NCI-H146 (cell line): ENCODE data around the gene SHC2.
"Not testable (repeated sequence)": the region's sequence is repeated elsewhere in the genome, so short reads cannot be mapped to it uniquely, and the experiment has no call there.

Source experiments
- DNase-seq: peaks from one replicate; lab custom pipeline; 2025; lab: John Stamatoyannopoulos, UW

Gene SHC2

GRCh38 chr19:423691-424466 lies 37.0 kb downstream of the SHC2 start:
- DNase-seq: no peak

GRCh38 chr19:422917-423226 lies 38.0 kb downstream of the SHC2 start:
- not testable (repeated sequence) for DNase-seq

- no peak for DNase-seq
Observed at GRCh38 chr19:422213-422916, 38.5 kb downstream of the SHC2 start.

GRCh38 chr19:419721-420515 lies 40.9 kb downstream of the SHC2 start:
- DNase-seq: no peak

GRCh38 chr19:418761-419671 lies 41.8 kb downstream of the SHC2 start:
- DNase-seq: no peak

- no peak for DNase-seq
Observed at GRCh38 chr19:416416-416815, 44.4 kb downstream of the SHC2 start.

- DNase-seq: no peak
Observed at GRCh38 chr19:415292-415691, 45.5 kb downstream of the SHC2 start.

- peak; percentile 29 for DNase-seq
Observed at GRCh38 chr19:413756-414420, 46.9 kb downstream of the SHC2 start.

- DNase-seq: no peak
Observed at GRCh38 chr19:412356-413355, 48.2 kb downstream of the SHC2 start.

- DNase-seq: peak; percentile 37
Observed at GRCh38 chr19:411723-412355, 49.0 kb downstream of the SHC2 start.

- not testable (repeated sequence) for DNase-seq
Observed at GRCh38 chr19:411121-411722, 49.6 kb downstream of the SHC2 start.

GRCh38 chr19:410243-410781 lies 50.5 kb downstream of the SHC2 start:
- no peak for DNase-seq

GRCh38 chr19:409516-410242 lies 51.2 kb downstream of the SHC2 start:
- peak; percentile 50 for DNase-seq

GRCh38 chr19:408902-409515 lies 51.8 kb downstream of the SHC2 start, which contains the start of gene C2CD4C:
Gene C2CD4C, minus strand, starts transcription at chr19:409147. Its CDS starts 786 bp downstream, at chr19:408361.
- peak; percentile 43 for DNase-seq

GRCh38 chr19:408441-408901 lies 52.4 kb downstream of the SHC2 start:
- peak; percentile 44 for DNase-seq

- DNase-seq: no peak
Observed at GRCh38 chr19:407511-408440, 53.1 kb downstream of the SHC2 start.
